HEK293T (cell line): ENCODE measurements around the gene CNTN5.

Experiments
- CTCF ChIA-PET: fragments of 350-600 bp; formaldehyde crosslinking; extraction: SDS; loops from one replicate; lab custom pipeline; 2021; ENCODE audit warnings: antibody characterized with exemption, inconsistent platforms; lab: Yijun Ruan, JAX
- POLR2A ChIA-PET: fragments of 350-600 bp; formaldehyde crosslinking; extraction: SDS; loops from one replicate; lab custom pipeline; 2020; ENCODE audit warnings: antibody characterized with exemption, inconsistent platforms; lab: Yijun Ruan, JAX
- DNase-seq: peaks from one replicate; pipeline ENCODE4 v3.0.0; 2012; ENCODE audit warnings: mixed read lengths; ENCODE audit errors: extremely low spot score
- ARNT ChIP-seq: fragments of 450-650 bp; IDR thresholded peaks from 2 replicates; pipeline ENCODE4 v1.6.1; 2017; ENCODE audit warnings: mild to moderate bottlenecking
- BHLHE40 ChIP-seq: fragments of 450-650 bp; IDR thresholded peaks from 2 replicates; pipeline ENCODE4 v1.6.1; 2016; ENCODE audit warnings: mild to moderate bottlenecking, moderate library complexity, borderline replicate concordance
- CTBP1 ChIP-seq: fragments of 450-650 bp; IDR thresholded peaks from 2 replicates; pipeline ENCODE4 v1.6.1; 2016; ENCODE audit warnings: borderline replicate concordance
- ELF4 ChIP-seq: fragments of 450-650 bp; IDR thresholded peaks from 2 replicates; pipeline ENCODE4 v1.6.1; 2017; ENCODE audit warnings: antibody characterized with exemption
- FOXA1 ChIP-seq: fragments of 450-650 bp; IDR thresholded peaks from 2 replicates; pipeline ENCODE4 v1.6.1; 2016; ENCODE audit warnings: mild to moderate bottlenecking
- FOXK2 ChIP-seq: fragments of 450-650 bp; IDR thresholded peaks from 2 replicates; pipeline ENCODE4 v1.6.1; 2016; ENCODE audit warnings: mild to moderate bottlenecking
- FOXM1 ChIP-seq: fragments of 450-650 bp; IDR thresholded peaks from 2 replicates; pipeline ENCODE4 v1.6.1; 2017; ENCODE audit warnings: mild to moderate bottlenecking, borderline replicate concordance
- HDGF ChIP-seq: fragments of 450-650 bp; IDR thresholded peaks from 2 replicates; pipeline ENCODE4 v1.6.1; 2017; ENCODE audit warnings: antibody characterized with exemption, borderline replicate concordance
- L3MBTL2 ChIP-seq: fragments of 450-650 bp; conservative IDR thresholded peaks from 2 replicates; pipeline ENCODE4 v1.6.1; 2016; ENCODE audit warnings: mild to moderate bottlenecking
- LEF1 ChIP-seq: fragments of 450-650 bp; IDR thresholded peaks from 2 replicates; pipeline ENCODE4 v1.6.1; 2017; ENCODE audit warnings: mild to moderate bottlenecking, borderline replicate concordance
- NFRKB ChIP-seq: fragments of 450-650 bp; IDR thresholded peaks from 2 replicates; pipeline ENCODE4 v1.6.1; 2016; ENCODE audit warnings: mild to moderate bottlenecking, moderate library complexity
- PKNOX1 ChIP-seq: fragments of 450-650 bp; IDR thresholded peaks from 2 replicates; pipeline ENCODE4 v1.6.1; 2016
- SP1 ChIP-seq: fragments of 450-650 bp; IDR thresholded peaks from 2 replicates; pipeline ENCODE4 v1.6.1; 2017
- SUZ12 ChIP-seq: fragments of 450-650 bp; IDR thresholded peaks from 2 replicates; pipeline ENCODE4 v1.6.1; 2016; ENCODE audit warnings: mild to moderate bottlenecking
- TARDBP ChIP-seq: fragments of 450-650 bp; IDR thresholded peaks from 2 replicates; pipeline ENCODE4 v1.6.1; 2016
- ZNF384 ChIP-seq: fragments of 450-650 bp; IDR thresholded peaks from 2 replicates; pipeline ENCODE4 v1.6.1; 2016

Gene CNTN5

GRCh38 chr11:99548264-99548663 is 527.5 kb downstream of the CNTN5 start:
- CTCF ChIA-PET, result no interaction called here
- no peak for DNase-seq
- TF ChIP-seq NFRKB (no peak), TARDBP (no peak), CTBP1 (no peak), BHLHE40 (no peak), ZNF384 (no peak), FOXM1 (no peak), SP1 (no peak), HDGF (no peak), ARNT (no peak), ELF4 (no peak), FOXK2 (no peak), FOXA1 (no peak), PKNOX1 (no peak), L3MBTL2 (no peak), LEF1 (no peak), SUZ12 (no peak)
- POLR2A ChIA-PET, result no interaction called here

DNA sequence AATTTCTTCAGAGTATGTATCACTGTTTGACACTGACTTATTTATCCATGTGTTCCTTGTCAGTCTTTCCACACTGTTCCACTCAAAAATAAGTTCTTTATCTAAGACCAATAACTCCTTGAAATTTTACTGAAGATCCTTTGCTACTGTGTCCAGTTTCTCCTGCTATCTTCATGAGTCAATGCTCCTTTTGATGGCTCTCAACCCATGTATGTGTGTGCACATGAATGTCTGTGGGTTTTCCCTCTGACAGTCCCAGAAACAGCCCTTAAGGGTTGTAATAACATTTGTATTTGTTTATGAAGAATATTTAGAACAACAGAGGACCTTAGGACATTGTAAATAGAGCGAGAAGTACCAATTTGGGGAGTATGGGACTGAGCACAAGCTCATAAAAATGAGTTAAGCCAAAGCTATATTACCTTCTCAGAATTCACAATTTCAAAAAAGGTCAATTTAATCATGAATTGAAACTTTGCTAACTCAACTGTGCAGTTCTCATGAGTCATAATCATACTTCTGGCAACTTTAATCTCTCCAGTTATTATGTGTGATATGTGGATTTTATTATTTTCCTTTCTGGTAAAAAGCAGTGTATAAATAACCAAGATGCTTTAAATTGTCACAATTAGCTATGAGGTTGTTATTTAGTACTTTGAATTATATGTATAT is 533.6 kb downstream of the CNTN5 start:
- ChIA-PET CTCF (no interaction called here), POLR2A (no interaction called here)
- TF ChIP-seq FOXM1 (no peak), ELF4 (no peak), TARDBP (no peak), L3MBTL2 (no peak), BHLHE40 (no peak), HDGF (no peak), FOXK2 (no peak), SP1 (no peak), ARNT (no peak)
- DNase-seq, result no peak

GRCh38 chr11:99555486-99555885 is 534.7 kb downstream of the CNTN5 start:
- POLR2A ChIA-PET, result no interaction called here
- CTCF ChIA-PET, result no interaction called here
- no peak for TF ChIP-seq TARDBP
- TF ChIP-seq ELF4, result no peak
- TF ChIP-seq HDGF, result no peak
- TF ChIP-seq FOXK2, result no peak
- no peak for TF ChIP-seq ZNF384
- no peak for TF ChIP-seq SP1
- no peak for TF ChIP-seq CTBP1
- TF ChIP-seq FOXA1, result no peak
- TF ChIP-seq PKNOX1, result no peak
- TF ChIP-seq FOXM1, result no peak
- no peak for TF ChIP-seq SUZ12
- TF ChIP-seq BHLHE40, result no peak
- TF ChIP-seq NFRKB, result no peak
- TF ChIP-seq ARNT, result no peak
- TF ChIP-seq L3MBTL2, result no peak
- TF ChIP-seq LEF1, result no peak
- DNase-seq, result no peak

GRCh38 chr11:99565333-99565732 is 544.6 kb downstream of the CNTN5 start:
- TF ChIP-seq SP1, result no peak
- no peak for TF ChIP-seq BHLHE40
- no peak for TF ChIP-seq ELF4
- TF ChIP-seq ZNF384, result no peak
- TF ChIP-seq CTBP1, result no peak
- no peak for TF ChIP-seq LEF1
- no peak for TF ChIP-seq ARNT
- ChIA-PET POLR2A (no interaction called here), CTCF (no interaction called here)
- no peak for DNase-seq

DNA sequence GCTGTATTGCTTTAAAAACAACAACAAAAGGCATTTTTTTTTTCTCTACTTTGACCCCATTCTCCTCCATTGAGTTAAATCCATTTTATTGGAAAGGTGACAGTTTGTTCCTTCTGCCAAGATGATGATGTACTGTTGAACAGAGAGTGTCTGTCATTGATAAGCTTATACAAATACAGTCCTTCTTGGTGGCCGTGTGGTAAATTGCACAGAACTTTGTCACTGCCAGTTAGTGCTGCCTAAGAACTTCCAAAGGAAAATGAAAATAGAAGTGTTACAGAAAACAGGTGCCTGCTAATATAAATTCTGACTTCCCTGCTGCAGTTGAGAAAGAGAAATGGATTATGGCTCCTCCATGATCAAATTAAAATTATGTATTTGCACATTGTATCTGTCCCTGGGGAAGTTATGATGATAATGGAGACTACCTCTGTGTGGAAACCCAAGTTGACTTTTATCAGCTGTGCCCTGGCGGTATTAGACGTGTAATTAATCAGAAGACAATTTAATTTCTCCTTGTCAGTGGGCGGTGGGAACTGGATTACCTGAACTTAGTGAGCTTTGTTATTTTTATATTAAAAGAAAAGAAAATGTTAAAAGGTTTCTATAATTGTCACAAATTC is 546.7 kb downstream of the CNTN5 start:
- ChIA-PET CTCF (no interaction called here), POLR2A (no interaction called here)
- DNase-seq, result no peak
- TF ChIP-seq FOXK2 (no peak), HDGF (no peak), FOXA1 (no peak), L3MBTL2 (no peak), PKNOX1 (no peak), ARNT (no peak), TARDBP (no peak), SUZ12 (no peak), BHLHE40 (no peak), ZNF384 (no peak), SP1 (no peak), ELF4 (no peak), NFRKB (no peak), LEF1 (no peak), CTBP1 (no peak), FOXM1 (no peak)

- DNase-seq, result no peak
- TF ChIP-seq FOXK2 (no peak), L3MBTL2 (no peak), FOXM1 (no peak), CTBP1 (no peak)
- POLR2A ChIA-PET, result no interaction called here
- CTCF ChIA-PET, result no interaction called here
Observed at GRCh38 chr11:99568808-99569207, 548.1 kb downstream of the CNTN5 start.
